ENCODE results near the gene TMPRSS6. TPM values are rescaled to one million over a fixed set of nuclear protein-coding genes. Genes with fewer than 3 reads are reported as not detected.

TMPRSS6 gene
- total RNA-seq, 2 donors from 2014 or later = 0.22 to 0.31 TPM

DNA sequence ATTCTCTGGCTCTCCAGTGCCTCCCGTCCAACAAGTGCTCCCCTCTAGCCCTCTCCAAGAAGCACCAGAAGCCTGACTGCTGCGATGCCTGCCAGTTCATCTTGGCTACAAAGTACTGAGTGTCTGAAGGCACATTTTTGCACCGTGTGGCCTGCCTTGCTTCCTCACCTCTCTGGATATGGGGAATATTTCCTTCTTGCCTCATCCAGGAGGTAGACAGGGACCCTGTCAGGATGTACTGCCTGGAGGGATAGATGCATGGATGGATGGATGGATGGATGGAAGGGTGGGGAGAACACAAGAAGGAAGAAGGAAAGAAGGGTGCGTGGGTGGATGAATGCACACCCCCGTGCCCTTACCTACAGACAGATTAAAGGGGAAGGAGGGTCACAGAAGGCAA, 30.4 kb downstream of the TMPRSS6 start:
- Histone ChIP-seq H3K27ac (ENCODE audit: low read depth, low read length) (no peak overlapping the region), H3K9ac (ENCODE audit: extremely low read depth, low read length, poor library complexity, severe bottlenecking) (no peak overlapping the region), H3K36me3 (ENCODE audit: control insufficient read depth, insufficient read depth, low read length) (no peaks in the 10 kb centered on the region), H3K9me3 (ENCODE audit: control insufficient read depth, low read length) (no peaks in the 10 kb centered on the region), H3K4me1 (ENCODE audit: control insufficient read depth, insufficient read depth, low read length) (no peaks in the 10 kb centered on the region), H3K4me3 (ENCODE audit: low read length) (no peak overlapping the region), H3K27me3 (ENCODE audit: control insufficient read depth, insufficient read depth, low read length, poor library complexity, severe bottlenecking) (peaks cover 24% of the 10 kb centered on the region)
- no peaks in the 10 kb centered on the region for H3K9me3 Mint-ChIP-seq
- H3K36me3 Mint-ChIP-seq (ENCODE audit: low read depth) = no peaks in the 10 kb centered on the region
- no peaks in the 10 kb centered on the region for H3K4me1 Mint-ChIP-seq
- no peak overlapping the region for H3K27ac Mint-ChIP-seq
- DNase-seq = no peak
- TF ChIP-seq, protein P1, sequence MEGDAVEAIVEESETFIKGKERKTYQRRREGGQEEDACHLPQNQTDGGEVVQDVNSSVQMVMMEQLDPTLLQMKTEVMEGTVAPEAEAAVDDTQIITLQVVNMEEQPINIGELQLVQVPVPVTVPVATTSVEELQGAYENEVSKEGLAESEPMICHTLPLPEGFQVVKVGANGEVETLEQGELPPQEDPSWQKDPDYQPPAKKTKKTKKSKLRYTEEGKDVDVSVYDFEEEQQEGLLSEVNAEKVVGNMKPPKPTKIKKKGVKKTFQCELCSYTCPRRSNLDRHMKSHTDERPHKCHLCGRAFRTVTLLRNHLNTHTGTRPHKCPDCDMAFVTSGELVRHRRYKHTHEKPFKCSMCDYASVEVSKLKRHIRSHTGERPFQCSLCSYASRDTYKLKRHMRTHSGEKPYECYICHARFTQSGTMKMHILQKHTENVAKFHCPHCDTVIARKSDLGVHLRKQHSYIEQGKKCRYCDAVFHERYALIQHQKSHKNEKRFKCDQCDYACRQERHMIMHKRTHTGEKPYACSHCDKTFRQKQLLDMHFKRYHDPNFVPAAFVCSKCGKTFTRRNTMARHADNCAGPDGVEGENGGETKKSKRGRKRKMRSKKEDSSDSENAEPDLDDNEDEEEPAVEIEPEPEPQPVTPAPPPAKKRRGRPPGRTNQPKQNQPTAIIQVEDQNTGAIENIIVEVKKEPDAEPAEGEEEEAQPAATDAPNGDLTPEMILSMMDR (conservative IDR thresholded peaks at IDR 0.05) = no peak
- H3K4me3 Mint-ChIP-seq = no peak overlapping the region
- WGBS, 2 experiments (ENCODE audit: insufficient coverage in 1 of 2, insufficient read length in 1 of 2) = 80 to 91% methylated on average over 4 to 5 of the region's 5 CpGs
- peaks cover 31% of the 10 kb centered on the region for H3K27me3 Mint-ChIP-seq (ENCODE audit: insufficient read depth)

DNA sequence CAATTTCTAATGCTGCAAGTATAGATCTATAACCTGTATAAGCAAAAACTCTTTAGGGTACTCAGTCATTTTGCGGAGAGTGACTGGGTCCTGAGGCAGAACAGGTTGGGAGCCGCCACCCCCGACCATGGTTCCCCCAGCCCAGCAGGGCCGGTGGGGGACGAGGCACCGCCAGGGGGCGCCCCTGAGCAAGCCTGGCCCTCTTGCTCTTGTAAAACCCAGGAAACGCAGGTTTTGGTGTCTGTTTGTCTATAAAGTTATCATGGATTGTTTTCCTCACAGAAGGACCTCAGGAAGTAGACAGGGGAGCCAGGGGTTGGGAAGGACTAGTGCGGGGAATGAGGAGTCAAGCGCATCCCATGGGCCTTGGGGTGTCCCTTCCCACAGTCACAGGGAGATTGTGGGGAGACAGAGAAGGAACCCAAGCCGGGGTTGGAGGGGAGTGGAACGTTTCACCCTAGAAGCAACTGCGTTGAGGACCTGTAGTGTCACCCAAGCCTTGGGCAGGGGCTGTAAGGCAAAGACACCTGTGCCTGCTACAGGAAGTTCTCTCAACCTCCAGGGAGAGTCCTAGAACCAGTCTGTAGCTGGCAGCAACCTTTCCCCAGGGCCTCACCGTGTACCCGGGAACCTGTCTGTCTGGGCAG, 31.6 kb downstream of the TMPRSS6 start:
- peaks cover 33% of the 10 kb centered on the region for H3K27me3 ChIP-seq (ENCODE audit: control insufficient read depth, insufficient read depth, low read length, poor library complexity, severe bottlenecking)
- Mint-ChIP-seq H3K4me3 (no peak overlapping the region), H3K36me3 (ENCODE audit: low read depth) (no peaks in the 10 kb centered on the region), H3K4me1 (no peaks in the 10 kb centered on the region), H3K9me3 (no peaks in the 10 kb centered on the region), H3K27me3 (ENCODE audit: insufficient read depth) (peaks cover 26% of the 10 kb centered on the region), H3K27ac (no peak overlapping the region)
- WGBS, 2 experiments (ENCODE audit: insufficient coverage in 1 of 2, insufficient read length in 1 of 2) = 45 to 56% methylated on average over 10 to 15 of the region's 15 CpGs
- no peaks in the 10 kb centered on the region for H3K4me1 ChIP-seq (ENCODE audit: control insufficient read depth, insufficient read depth, low read length)
- no peak overlapping the region for H3K4me3 ChIP-seq (ENCODE audit: low read length)
- no peaks in the 10 kb centered on the region for H3K36me3 ChIP-seq (ENCODE audit: control insufficient read depth, insufficient read depth, low read length)
- TF ChIP-seq, protein P1 (conservative IDR thresholded peaks at IDR 0.05) = peak; percentile 99
- no peak overlapping the region for H3K9ac ChIP-seq (ENCODE audit: extremely low read depth, low read length, poor library complexity, severe bottlenecking)
- no peak overlapping the region for H3K27ac ChIP-seq (ENCODE audit: low read depth, low read length)
- H3K9me3 ChIP-seq (ENCODE audit: control insufficient read depth, low read length) = no peaks in the 10 kb centered on the region
- peak; percentile 92 for DNase-seq

- no peaks in the 10 kb centered on the region for H3K9me3 ChIP-seq (ENCODE audit: control insufficient read depth, low read length)
- TF ChIP-seq, protein P1 (conservative IDR thresholded peaks at IDR 0.05) = no peak
- no peak overlapping the region for H3K4me3 Mint-ChIP-seq
- H3K4me1 Mint-ChIP-seq = no peaks in the 10 kb centered on the region
- DNase-seq = no peak
- H3K9ac ChIP-seq (ENCODE audit: extremely low read depth, low read length, poor library complexity, severe bottlenecking) = no peak overlapping the region
- H3K36me3 ChIP-seq (ENCODE audit: control insufficient read depth, insufficient read depth, low read length) = no peaks in the 10 kb centered on the region
- no peak overlapping the region for H3K27ac ChIP-seq (ENCODE audit: low read depth, low read length)
- 84 to 88% methylated on average over 7 to 9 of the region's 9 CpGs for WGBS, 2 experiments (ENCODE audit: insufficient coverage in 1 of 2, insufficient read length in 1 of 2)
- peaks cover 24% of the 10 kb centered on the region for H3K27me3 Mint-ChIP-seq (ENCODE audit: insufficient read depth)
- H3K9me3 Mint-ChIP-seq = no peaks in the 10 kb centered on the region
- no peak overlapping the region for H3K4me3 ChIP-seq (ENCODE audit: low read length)
- no peak overlapping the region for H3K27ac Mint-ChIP-seq
- no peaks in the 10 kb centered on the region for H3K36me3 Mint-ChIP-seq (ENCODE audit: low read depth)
- peaks cover 43% of the 10 kb centered on the region for H3K27me3 ChIP-seq (ENCODE audit: control insufficient read depth, insufficient read depth, low read length, poor library complexity, severe bottlenecking)
- H3K4me1 ChIP-seq (ENCODE audit: control insufficient read depth, insufficient read depth, low read length) = no peaks in the 10 kb centered on the region
Measured at GRCh38 chr22:37075822-37076433, 33.6 kb downstream of the TMPRSS6 start.

Measured in endodermal cell (in vitro differentiated cells).